ENCODE measurements around the gene OR10V1. TPM values are rescaled to one million over a fixed set of nuclear protein-coding genes. Genes with fewer than 3 reads are reported as not detected.

Gene OR10V1, protein sequence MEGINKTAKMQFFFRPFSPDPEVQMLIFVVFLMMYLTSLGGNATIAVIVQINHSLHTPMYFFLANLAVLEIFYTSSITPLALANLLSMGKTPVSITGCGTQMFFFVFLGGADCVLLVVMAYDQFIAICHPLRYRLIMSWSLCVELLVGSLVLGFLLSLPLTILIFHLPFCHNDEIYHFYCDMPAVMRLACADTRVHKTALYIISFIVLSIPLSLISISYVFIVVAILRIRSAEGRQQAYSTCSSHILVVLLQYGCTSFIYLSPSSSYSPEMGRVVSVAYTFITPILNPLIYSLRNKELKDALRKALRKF
- total RNA-seq (ENCODE audit: unreplicated experiment) = not detected
- long read RNA-seq = 0 reads

DNA sequence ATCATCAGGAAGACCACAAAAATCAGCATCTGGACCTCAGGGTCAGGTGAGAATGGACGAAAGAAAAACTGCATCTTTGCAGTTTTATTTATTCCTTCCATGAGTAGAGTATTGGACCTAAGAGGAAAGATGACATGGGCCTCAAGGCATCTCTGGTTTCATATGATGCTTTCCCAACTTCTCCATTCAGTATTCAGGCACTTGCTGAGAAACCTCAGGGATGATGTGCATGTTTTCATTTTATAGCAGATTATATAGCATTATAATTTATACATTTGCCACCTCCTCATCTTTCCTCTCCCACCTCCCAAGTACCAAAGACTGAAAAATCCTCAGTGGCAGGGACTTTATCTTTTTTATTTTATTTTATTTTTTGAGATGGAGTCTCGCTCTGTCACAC, at the start of gene OR10V1:
Gene OR10V1 (minus strand): TSS at position 101 of the 400 bp plus-strand sequence. CDS start 0 bp downstream, at position 101.
- Mint-ChIP-seq H3K36me3 (ENCODE audit: unreplicated experiment) (no peaks in the 10 kb centered on the region), H3K4me3 (ENCODE audit: unreplicated experiment) (no peak within 1 kb of the TSS), H3K27me3 (ENCODE audit: unreplicated experiment) (no peaks in the 10 kb centered on the region), H3K4me1 (ENCODE audit: low read depth, unreplicated experiment) (no peaks in the 10 kb centered on the region), H3K27ac (ENCODE audit: unreplicated experiment) (no peak within 1 kb of the TSS), H3K9me3 (ENCODE audit: unreplicated experiment) (peaks cover 2% of the 10 kb centered on the region)
- no peak for DNase-seq
- TF ChIP-seq, protein P1, sequence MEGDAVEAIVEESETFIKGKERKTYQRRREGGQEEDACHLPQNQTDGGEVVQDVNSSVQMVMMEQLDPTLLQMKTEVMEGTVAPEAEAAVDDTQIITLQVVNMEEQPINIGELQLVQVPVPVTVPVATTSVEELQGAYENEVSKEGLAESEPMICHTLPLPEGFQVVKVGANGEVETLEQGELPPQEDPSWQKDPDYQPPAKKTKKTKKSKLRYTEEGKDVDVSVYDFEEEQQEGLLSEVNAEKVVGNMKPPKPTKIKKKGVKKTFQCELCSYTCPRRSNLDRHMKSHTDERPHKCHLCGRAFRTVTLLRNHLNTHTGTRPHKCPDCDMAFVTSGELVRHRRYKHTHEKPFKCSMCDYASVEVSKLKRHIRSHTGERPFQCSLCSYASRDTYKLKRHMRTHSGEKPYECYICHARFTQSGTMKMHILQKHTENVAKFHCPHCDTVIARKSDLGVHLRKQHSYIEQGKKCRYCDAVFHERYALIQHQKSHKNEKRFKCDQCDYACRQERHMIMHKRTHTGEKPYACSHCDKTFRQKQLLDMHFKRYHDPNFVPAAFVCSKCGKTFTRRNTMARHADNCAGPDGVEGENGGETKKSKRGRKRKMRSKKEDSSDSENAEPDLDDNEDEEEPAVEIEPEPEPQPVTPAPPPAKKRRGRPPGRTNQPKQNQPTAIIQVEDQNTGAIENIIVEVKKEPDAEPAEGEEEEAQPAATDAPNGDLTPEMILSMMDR (IDR thresholded peaks at IDR 0.05; ENCODE audit: partially characterized antibody, unreplicated experiment) = no peak

DNA sequence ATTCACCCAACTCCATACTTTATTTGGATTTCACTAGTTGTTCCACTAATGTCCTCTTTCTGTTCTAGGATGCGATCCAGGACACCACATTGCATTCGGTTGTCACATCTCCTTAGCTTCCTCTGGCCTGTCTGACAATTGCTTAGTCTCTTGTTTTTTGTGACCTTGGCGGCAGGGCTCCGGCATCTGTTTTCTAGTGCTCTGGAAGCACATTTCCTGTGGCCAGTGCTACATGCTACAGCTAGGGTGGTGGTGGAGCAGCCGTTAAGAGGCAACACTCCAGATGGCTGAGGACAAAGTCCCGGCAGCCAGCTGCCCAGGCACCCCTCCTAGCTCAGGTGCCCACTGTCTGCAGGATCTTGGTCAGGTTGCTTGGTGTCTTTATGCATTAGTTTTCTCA, 48.3 kb upstream of the OR10V1 start:
- H3K27me3 Mint-ChIP-seq (ENCODE audit: unreplicated experiment) = no peaks in the 10 kb centered on the region
- peaks cover 36% of the 10 kb centered on the region for H3K4me1 Mint-ChIP-seq (ENCODE audit: low read depth, unreplicated experiment)
- DNase-seq = no peak
- no peaks in the 10 kb centered on the region for H3K36me3 Mint-ChIP-seq (ENCODE audit: unreplicated experiment)
- TF ChIP-seq, protein P1 (IDR thresholded peaks at IDR 0.05; ENCODE audit: partially characterized antibody, unreplicated experiment) = no peak
- H3K9me3 Mint-ChIP-seq (ENCODE audit: unreplicated experiment) = peaks cover 3% of the 10 kb centered on the region
- H3K27ac Mint-ChIP-seq (ENCODE audit: unreplicated experiment) = peak overlapping the region; percentile 15
- H3K4me3 Mint-ChIP-seq (ENCODE audit: unreplicated experiment) = no peak overlapping the region

DNA sequence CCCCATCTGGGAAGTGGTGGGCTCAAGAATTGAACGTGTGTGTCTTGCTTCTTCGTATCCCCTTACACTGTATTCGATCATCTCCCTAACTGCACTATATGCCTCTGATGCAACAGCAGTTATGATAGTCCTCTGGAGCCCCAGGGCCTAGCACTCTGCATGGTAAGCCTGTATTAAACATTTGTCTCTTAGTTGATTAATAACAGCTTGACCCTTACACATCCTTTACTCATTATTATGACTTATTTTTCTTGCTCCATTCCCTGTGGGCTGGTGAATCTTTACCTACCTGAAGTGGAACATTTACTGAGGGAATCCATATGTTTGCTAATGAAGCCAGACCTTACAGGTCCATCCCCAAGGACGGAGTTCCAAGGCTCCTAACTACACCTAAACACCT, 47.1 kb upstream of the OR10V1 start:
- Mint-ChIP-seq H3K9me3 (ENCODE audit: unreplicated experiment) (peaks cover 3% of the 10 kb centered on the region), H3K27me3 (ENCODE audit: unreplicated experiment) (peaks cover 3% of the 10 kb centered on the region), H3K27ac (ENCODE audit: unreplicated experiment) (no peak overlapping the region), H3K36me3 (ENCODE audit: unreplicated experiment) (no peaks in the 10 kb centered on the region), H3K4me1 (ENCODE audit: low read depth, unreplicated experiment) (peaks cover 34% of the 10 kb centered on the region), H3K4me3 (ENCODE audit: unreplicated experiment) (no peak overlapping the region)
- TF ChIP-seq, protein P1 (IDR thresholded peaks at IDR 0.05; ENCODE audit: partially characterized antibody, unreplicated experiment) = no peak
- DNase-seq = no peak

DNA sequence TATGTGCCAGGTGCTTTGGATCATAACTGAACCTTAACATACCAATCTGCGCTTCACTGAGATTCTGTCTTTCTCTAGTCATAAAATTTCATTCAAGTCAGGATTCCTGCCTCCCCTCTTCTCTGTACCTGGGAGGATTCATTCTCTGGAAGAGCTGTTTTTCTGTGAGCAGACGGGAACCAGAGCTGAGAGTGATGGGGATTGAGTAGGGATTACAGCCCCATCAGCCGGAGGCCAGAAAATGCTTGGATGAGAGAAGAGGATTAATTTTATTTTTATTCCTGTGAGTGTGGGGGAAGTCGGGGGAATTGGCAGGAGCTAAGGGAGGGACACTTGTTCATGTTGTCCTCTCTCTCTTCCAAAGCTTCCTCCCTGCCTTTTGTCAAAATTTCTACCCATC, 46.3 kb upstream of the OR10V1 start:
- Mint-ChIP-seq H3K4me1 (ENCODE audit: low read depth, unreplicated experiment) (peaks cover 29% of the 10 kb centered on the region), H3K27me3 (ENCODE audit: unreplicated experiment) (peaks cover 3% of the 10 kb centered on the region), H3K9me3 (ENCODE audit: unreplicated experiment) (peaks cover 3% of the 10 kb centered on the region), H3K27ac (ENCODE audit: unreplicated experiment) (peak overlapping the region; percentile 39), H3K4me3 (ENCODE audit: unreplicated experiment) (no peak overlapping the region), H3K36me3 (ENCODE audit: unreplicated experiment) (no peaks in the 10 kb centered on the region)
- no peak for DNase-seq
- TF ChIP-seq, protein P1 (IDR thresholded peaks at IDR 0.05; ENCODE audit: partially characterized antibody, unreplicated experiment) = no peak

DNA sequence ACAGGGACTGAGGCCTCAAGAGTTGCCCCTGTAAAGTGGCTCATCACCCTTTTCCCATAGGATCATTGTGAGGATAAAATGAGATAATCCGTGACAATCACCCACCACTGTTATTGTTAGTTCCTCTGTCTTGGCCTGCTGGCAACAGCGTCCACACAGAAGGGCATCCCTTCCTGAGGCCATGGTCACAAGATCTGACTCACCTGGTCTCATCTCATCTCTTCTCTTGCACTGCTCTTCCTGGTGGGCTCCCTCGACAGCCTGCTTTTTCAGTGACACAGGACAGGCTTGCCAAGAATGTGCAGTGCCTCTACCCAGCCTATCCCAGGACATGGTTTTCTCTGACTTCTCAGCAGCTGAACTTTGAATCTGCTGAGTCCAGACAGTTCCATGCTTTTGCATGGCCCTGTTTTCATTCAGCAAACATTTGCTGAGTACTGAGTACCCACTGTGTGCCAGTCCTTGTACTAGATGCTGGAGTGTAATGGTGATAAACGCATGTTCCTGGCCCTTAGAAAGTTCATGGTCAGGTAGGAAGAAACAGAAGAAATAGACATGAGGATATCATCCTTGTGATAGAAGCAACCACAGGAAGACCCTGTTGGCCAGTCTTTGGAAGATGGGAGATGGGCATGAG, 44.9 kb upstream of the OR10V1 start:
- Mint-ChIP-seq H3K27ac (ENCODE audit: unreplicated experiment) (no peak overlapping the region), H3K9me3 (ENCODE audit: unreplicated experiment) (peaks cover 10% of the 10 kb centered on the region), H3K4me1 (ENCODE audit: low read depth, unreplicated experiment) (peaks cover 28% of the 10 kb centered on the region), H3K36me3 (ENCODE audit: unreplicated experiment) (no peaks in the 10 kb centered on the region), H3K27me3 (ENCODE audit: unreplicated experiment) (peaks cover 10% of the 10 kb centered on the region), H3K4me3 (ENCODE audit: unreplicated experiment) (no peak overlapping the region)
- TF ChIP-seq, protein P1 (IDR thresholded peaks at IDR 0.05; ENCODE audit: partially characterized antibody, unreplicated experiment) = no peak
- DNase-seq = no peak
